Ascending aorta (tissue), 2 donors: ENCODE data around the gene AGAP3. TPM values are rescaled to one million over a fixed set of nuclear protein-coding genes. Genes with fewer than 3 reads are reported as not detected.

ENCODE experiments used
- DNase-seq, 2 donors: peaks; one replicate each; pipeline ENCODE4 v3.0.0-alpha.2; 2019; ENCODE audit warnings: low spot score in 2 of 2
- H3K27ac ChIP-seq, 2 donors: fragments of 200-600 bp; sonication (generic); one replicate each; pipeline ENCODE4 v1.5.1; 2016 to 2017; ENCODE audit warnings: mild to moderate bottlenecking in 1 of 2
- H3K27me3 ChIP-seq: fragments of 200-600 bp; sonication (generic); one replicate; pipeline ENCODE4 v1.5.1; 2017
- H3K36me3 ChIP-seq, 2 donors: fragments of 200-600 bp; sonication (generic); one replicate each; pipeline ENCODE4 v1.5.1; 2016
- H3K4me1 ChIP-seq, 2 donors: fragments of 200-600 bp; sonication (generic); one replicate each; pipeline ENCODE4 v1.5.1; 2016 to 2017; ENCODE audit warnings: mild to moderate bottlenecking in 1 of 2
- H3K4me3 ChIP-seq, 2 donors: fragments of 200-600 bp; sonication (generic); one replicate each; pipeline ENCODE4 v1.5.1; 2016 to 2017; ENCODE audit warnings: mild to moderate bottlenecking in 1 of 2
- H3K9me3 ChIP-seq, 2 donors: fragments of 200-600 bp; sonication (generic); one replicate each; pipeline ENCODE4 v1.5.1; 2016
- intact Hi-C: fragments of 100-400 bp; cut with DNase I; formaldehyde crosslinking; loops from one replicate; pipeline ENCODE4 v1.15.1; 2023
- total RNA-seq: library from RNA; depleted of rRNA; stranded (reverse); fragments of >200 nt; gene quantifications from one replicate; pipeline ENCODE4 v1.1.0, GENCODE V29; 2016
- TF ChIP-seq, protein P1 (sequence below), 3 experiments: fragments of 200-600 bp in 2 of 3; fragments of 450-650 bp in 1 of 3; sonication (generic) in 2 of 3; IDR thresholded peaks; one replicate each; pipeline ENCODE4 v1.5.1; 2016 to 2019; ENCODE audit warnings: antibody characterized with exemption in 3 of 3, mild to moderate bottlenecking in 1 of 3, moderate library complexity in 1 of 3

The AGAP3 gene
- total RNA-seq, 1 donor from 2014 or later: 82.6 TPM

DNA sequence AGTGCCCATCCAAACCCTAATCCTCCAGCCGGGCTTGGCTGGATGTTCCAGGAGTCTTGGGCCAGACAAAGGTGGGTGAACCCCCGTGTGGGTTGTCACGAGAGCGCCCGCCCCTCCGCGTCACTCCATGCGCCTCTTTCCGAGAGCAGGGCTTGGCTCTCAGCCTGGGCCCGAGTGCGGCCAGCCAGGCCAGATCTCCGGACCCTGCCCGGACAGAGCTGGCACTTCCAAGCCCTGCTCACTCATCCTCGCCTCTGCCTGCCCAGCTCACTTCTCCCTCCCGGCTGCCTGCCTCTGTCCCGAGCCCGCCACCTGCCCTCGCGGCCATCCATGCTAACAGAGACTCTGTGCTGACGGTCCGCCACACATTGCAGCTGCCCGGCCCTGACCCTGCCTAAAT lies 34.6 kb downstream of the AGAP3 start:
- Histone ChIP-seq H3K27me3 (no peaks in the 10 kb centered on the region), H3K36me3 (peaks cover 34 to 66% of the 10 kb centered on the region in 2 donors), H3K4me3 (no peak overlapping the region), H3K9me3 (no peaks in the 10 kb centered on the region), H3K4me1 (peaks cover 3 to 5% of the 10 kb centered on the region in 2 donors), H3K27ac (no peak overlapping the region)
- no peak for DNase-seq
- intact Hi-C loops: no loop called here
- TF ChIP-seq, protein P1, sequence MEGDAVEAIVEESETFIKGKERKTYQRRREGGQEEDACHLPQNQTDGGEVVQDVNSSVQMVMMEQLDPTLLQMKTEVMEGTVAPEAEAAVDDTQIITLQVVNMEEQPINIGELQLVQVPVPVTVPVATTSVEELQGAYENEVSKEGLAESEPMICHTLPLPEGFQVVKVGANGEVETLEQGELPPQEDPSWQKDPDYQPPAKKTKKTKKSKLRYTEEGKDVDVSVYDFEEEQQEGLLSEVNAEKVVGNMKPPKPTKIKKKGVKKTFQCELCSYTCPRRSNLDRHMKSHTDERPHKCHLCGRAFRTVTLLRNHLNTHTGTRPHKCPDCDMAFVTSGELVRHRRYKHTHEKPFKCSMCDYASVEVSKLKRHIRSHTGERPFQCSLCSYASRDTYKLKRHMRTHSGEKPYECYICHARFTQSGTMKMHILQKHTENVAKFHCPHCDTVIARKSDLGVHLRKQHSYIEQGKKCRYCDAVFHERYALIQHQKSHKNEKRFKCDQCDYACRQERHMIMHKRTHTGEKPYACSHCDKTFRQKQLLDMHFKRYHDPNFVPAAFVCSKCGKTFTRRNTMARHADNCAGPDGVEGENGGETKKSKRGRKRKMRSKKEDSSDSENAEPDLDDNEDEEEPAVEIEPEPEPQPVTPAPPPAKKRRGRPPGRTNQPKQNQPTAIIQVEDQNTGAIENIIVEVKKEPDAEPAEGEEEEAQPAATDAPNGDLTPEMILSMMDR (IDR thresholded peaks at IDR 0.05): no peak

DNA sequence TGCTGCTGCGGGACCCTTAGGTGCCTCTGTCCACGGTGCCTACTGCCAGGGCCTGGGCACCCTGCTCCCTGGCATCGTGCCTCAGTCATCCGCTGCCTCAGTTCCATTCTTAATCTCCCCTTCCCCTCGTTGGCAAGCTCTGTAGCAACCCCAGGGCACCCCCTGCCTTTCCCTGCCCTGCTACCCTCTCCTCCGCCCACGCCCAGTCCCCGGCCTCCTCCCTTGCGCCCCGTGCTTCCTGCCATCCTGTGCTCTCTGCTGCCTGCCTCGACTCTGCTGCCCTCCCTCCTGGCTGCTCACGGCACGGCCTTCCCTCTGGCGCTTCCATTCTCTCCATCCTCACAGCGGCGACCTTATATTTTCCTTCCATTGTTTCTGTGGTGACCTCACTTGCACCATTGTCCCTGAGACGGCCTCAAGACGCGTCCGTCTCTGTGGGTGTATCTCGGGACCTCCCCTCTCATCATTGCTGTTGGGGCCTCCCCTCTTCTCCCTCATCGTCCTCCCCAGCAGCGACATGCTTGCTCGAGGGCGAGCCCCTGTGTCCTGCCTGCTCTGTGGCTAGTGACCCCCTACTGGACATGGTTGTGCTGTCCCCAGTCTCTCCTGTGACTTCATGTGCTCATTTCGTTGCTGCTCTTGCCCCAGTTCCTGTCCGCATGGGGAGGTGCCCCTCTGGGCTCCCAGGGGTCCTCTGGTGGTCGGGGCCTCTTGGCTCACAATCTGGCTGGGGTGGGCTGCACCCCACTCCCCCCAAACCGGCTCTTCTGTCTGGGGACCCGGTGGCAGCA lies 35.3 kb downstream of the AGAP3 start:
- Histone ChIP-seq H3K27ac (no peak overlapping the region), H3K4me3 (no peak overlapping the region), H3K27me3 (no peaks in the 10 kb centered on the region), H3K4me1 (peaks cover 3 to 5% of the 10 kb centered on the region in 2 donors), H3K9me3 (no peaks in the 10 kb centered on the region), H3K36me3 (peaks cover 34 to 66% of the 10 kb centered on the region in 2 donors)
- intact Hi-C loops: no loop called here
- no peak for DNase-seq
- TF ChIP-seq, protein P1 (IDR thresholded peaks at IDR 0.05): no peak

GRCh38 chr7:151122276-151122675 lies 36.0 kb downstream of the AGAP3 start:
- Histone ChIP-seq H3K4me3 (no peak overlapping the region), H3K4me1 (peaks cover 3 to 5% of the 10 kb centered on the region in 2 donors), H3K27me3 (no peaks in the 10 kb centered on the region), H3K36me3 (peaks cover 34 to 62% of the 10 kb centered on the region in 2 donors), H3K27ac (no peak overlapping the region), H3K9me3 (no peaks in the 10 kb centered on the region)
- TF ChIP-seq, protein P1 (IDR thresholded peaks at IDR 0.05): no peak
- DNase-seq: no peak
- intact Hi-C loops: no loop called here

DNA sequence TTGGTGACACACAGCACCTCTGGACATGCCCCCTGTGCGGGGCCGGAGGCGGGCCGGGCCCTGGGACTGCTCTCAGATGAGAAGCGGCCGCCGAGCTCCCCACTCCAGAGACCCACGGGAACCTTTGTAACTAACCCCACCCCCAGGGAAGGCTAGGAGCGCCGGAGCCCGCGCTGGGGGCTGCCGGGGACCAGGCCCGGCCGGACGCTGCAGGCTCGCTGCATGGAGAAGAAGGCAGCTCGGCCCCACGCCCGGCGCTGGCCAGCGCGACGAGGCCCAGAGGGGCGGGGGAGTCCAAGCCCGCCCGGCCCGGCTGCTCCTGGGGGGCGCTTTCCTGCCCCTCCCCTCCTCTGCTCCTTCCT lies 36.5 kb downstream of the AGAP3 start:
- intact Hi-C loops: no loop called here
- Histone ChIP-seq H3K4me3 (no peak overlapping the region), H3K27ac (no peak overlapping the region), H3K9me3 (no peaks in the 10 kb centered on the region), H3K36me3 (peaks cover 32 to 57% of the 10 kb centered on the region in 2 donors), H3K27me3 (no peaks in the 10 kb centered on the region), H3K4me1 (peaks cover 3 to 5% of the 10 kb centered on the region in 2 donors)
- DNase-seq: no peak
- TF ChIP-seq, protein P1 (IDR thresholded peaks at IDR 0.05): no peak

DNA sequence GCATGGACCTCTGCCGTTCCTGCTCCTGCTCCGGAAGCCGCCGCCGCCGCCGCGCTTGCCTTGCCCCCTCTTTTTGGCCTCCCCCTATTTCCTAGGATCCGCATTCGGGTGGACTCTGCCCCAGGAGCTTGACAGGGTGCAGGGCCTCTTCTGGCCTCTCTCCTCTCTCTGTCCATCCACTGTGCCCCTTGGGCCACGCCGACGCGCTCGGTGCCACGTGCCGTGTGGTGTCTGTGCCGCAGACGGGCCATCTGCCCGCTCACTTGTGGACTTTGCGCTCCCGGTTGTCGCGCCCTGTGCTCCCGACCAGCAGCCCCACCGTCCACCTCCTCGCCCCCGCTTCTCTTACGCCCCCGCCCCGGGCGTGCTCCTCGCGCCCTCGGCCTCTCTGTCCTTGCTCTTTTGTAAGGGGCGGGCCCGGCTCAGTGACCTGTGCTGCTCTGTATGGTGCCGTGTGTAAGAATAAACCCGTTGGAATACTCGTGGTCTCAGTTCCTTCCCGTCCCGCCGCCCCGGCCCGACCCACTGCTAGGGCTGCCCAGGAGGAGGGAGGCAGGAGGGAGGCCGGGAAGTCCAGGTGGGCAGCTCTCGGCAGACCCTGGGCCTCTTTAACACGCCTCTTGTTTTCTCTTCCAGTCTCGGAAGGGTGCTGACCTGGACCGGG lies 37.0 kb downstream of the AGAP3 start:
- DNase-seq: no peak
- TF ChIP-seq, protein P1 (IDR thresholded peaks at IDR 0.05): no peak
- Histone ChIP-seq H3K36me3 (peaks cover 32 to 54% of the 10 kb centered on the region in 2 donors), H3K4me3 (no peak overlapping the region), H3K4me1 (peaks cover 3 to 5% of the 10 kb centered on the region in 2 donors), H3K9me3 (no peaks in the 10 kb centered on the region), H3K27ac (no peak overlapping the region), H3K27me3 (no peaks in the 10 kb centered on the region)
- intact Hi-C loops: no loop called here
